Upper lobe of left lung (tissue), 4 donors: ENCODE measurements around the gene PTK6.

ENCODE experiments used
- POLR2A ChIP-seq, 4 donors: fragments of 450-650 bp; IDR thresholded peaks; one replicate each; pipeline ENCODE4 v1.5.1; 2016 to 2017; ENCODE audit warnings: antibody characterized with exemption in 4 of 4, mild to moderate bottlenecking in 2 of 4
- POLR2AphosphoS5 ChIP-seq, 2 donors: sonication (generic); formaldehyde crosslinking; IDR thresholded peaks; one replicate each; pipeline ENCODE4 v1.5.1; 2017; ENCODE audit warnings: antibody characterized with exemption in 2 of 2
- TF ChIP-seq, protein P1 (sequence below), 6 experiments: fragments of 450-650 bp in 4 of 6; fragments of 200-600 bp in 2 of 6; sonication (generic) in 2 of 6; IDR thresholded peaks; one replicate each; pipeline ENCODE4 v1.5.1; 2016 to 2019; ENCODE audit warnings: antibody characterized with exemption in 6 of 6

DNA sequence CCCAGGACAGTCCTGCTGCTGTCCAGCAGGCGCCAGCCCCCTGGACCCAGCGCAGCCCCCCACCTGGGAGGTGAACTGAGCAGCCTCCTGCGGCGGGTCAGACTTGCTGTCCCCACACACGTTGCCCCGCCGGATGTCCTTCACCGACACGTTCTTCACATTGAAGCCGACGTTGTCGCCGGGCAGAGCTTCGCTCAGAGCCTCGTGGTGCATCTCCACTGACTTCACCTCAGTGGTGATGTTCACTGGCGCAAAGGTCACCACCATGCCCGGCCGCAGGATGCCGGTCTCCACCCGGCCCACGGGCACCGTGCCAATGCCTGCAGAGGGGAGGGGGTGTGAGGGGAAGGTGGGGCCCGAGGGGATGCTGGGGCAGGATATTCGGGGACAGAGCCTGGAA lies 46.8 kb downstream of the PTK6 start:
- TF ChIP-seq, protein P1, sequence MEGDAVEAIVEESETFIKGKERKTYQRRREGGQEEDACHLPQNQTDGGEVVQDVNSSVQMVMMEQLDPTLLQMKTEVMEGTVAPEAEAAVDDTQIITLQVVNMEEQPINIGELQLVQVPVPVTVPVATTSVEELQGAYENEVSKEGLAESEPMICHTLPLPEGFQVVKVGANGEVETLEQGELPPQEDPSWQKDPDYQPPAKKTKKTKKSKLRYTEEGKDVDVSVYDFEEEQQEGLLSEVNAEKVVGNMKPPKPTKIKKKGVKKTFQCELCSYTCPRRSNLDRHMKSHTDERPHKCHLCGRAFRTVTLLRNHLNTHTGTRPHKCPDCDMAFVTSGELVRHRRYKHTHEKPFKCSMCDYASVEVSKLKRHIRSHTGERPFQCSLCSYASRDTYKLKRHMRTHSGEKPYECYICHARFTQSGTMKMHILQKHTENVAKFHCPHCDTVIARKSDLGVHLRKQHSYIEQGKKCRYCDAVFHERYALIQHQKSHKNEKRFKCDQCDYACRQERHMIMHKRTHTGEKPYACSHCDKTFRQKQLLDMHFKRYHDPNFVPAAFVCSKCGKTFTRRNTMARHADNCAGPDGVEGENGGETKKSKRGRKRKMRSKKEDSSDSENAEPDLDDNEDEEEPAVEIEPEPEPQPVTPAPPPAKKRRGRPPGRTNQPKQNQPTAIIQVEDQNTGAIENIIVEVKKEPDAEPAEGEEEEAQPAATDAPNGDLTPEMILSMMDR (IDR thresholded peaks at IDR 0.05) = no peak
- TF ChIP-seq POLR2AphosphoS5 (IDR thresholded peaks at IDR 0.05) = no peak
- TF ChIP-seq POLR2A (IDR thresholded peaks at IDR 0.05) = no peak
